GM12864 (cell line): ENCODE measurements around the gene SPTBN5.

Experiments used
- DNase-seq: peaks from one replicate; pipeline ENCODE4 v3.0.0-alpha.2; 2011; ENCODE audit warnings: low read depth
- H3K4me3 ChIP-seq: 2 replicates; pipeline ENCODE4 v1.5.1; 2011; ENCODE audit warnings: mild to moderate bottlenecking, low read depth, low read length, control low read depth
- TF ChIP-seq, protein P1 (sequence below): IDR thresholded peaks from 2 replicates; pipeline ENCODE4 v1.5.1; 2011; ENCODE audit warnings: low read depth, mild to moderate bottlenecking, moderate library complexity, low read length, control low read depth, inconsistent platforms; ENCODE audit errors: missing control alignments

SPTBN5 gene

DNA sequence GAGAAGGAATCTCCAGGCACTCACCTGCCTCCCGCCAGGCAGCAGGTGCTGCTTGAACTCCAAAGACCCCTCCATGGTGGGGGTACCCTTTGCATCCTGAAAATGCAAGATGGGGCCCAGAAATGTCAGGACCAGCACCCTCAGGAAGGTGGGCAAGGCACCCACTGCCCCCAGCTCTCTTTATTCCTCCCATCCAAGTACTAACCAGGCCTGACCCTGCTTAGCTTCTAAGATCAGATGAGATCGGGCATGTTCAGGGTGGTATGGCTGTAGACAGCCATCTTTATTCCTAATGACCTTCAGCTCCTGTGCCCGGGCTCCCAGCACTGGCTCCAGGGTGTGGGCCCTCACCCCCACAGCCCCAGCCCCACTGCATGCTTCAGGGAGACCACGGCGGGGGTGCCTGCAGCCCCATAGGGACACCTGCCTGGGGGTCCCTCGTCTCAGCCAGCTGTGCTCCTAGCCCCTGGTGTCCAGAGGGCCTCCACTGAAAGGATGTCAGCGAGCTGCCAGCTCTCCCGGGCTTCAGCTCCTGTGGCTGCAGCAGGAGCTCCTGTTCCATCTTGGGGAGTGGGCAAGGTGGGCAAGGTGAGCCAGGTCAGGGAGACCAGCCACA is 42.0 kb downstream of the SPTBN5 start:
- H3K4me3 ChIP-seq = no peak overlapping the region
- TF ChIP-seq, protein P1, sequence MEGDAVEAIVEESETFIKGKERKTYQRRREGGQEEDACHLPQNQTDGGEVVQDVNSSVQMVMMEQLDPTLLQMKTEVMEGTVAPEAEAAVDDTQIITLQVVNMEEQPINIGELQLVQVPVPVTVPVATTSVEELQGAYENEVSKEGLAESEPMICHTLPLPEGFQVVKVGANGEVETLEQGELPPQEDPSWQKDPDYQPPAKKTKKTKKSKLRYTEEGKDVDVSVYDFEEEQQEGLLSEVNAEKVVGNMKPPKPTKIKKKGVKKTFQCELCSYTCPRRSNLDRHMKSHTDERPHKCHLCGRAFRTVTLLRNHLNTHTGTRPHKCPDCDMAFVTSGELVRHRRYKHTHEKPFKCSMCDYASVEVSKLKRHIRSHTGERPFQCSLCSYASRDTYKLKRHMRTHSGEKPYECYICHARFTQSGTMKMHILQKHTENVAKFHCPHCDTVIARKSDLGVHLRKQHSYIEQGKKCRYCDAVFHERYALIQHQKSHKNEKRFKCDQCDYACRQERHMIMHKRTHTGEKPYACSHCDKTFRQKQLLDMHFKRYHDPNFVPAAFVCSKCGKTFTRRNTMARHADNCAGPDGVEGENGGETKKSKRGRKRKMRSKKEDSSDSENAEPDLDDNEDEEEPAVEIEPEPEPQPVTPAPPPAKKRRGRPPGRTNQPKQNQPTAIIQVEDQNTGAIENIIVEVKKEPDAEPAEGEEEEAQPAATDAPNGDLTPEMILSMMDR = no peak
- DNase-seq = no peak

DNA sequence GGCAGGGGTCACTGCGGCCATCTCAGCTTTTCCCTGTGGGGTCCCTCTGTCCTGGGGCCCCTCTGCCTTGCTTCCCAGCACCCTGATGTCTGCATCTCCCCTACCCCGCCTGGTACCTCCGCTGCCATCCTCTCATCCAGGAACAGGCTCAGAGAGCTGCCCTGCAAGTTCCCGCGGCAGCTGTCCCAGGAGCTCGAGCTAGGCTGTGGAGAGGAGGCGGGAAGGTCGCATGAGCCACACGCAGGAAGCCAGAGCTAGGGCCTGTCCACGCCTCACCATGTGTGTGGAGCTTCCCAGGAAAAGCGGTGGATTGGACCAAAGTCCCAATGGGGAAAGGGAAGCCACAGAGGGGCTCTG is 42.7 kb downstream of the SPTBN5 start:
- TF ChIP-seq, protein P1 = no peak
- no peak for DNase-seq
- no peak overlapping the region for H3K4me3 ChIP-seq

DNA sequence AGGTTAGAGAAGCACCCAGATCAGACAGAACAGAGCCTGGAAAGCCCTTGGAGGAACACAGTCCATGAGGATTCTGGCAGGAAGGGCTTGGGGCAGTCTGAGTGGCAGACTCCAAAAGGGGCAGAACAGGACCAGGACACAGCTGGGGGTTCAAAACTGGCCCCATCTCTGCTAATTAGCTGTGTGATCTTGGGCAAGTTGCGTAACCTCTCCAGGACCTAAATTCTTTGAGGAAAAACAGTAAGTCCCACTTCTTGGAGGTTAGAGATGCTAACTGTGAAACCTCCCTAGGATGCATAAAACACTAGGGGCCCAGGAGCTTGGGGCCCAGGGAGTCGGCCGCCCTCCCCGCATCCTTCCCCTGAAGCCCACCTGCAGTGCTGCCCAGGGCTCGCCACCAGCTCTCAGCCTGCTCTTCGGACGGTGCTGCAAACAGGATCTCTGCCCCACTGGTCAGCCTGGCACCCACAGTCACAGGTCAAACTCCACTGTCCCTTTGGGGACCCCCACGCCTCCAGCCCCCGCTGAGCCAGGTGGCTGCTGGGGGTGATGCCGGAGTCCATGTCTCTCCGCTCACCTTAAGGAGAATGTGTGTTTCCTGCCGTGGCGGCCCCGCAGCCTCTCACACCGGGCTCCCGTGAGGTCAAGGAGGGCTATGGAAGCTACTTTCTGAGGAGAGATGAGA is 43.2 kb downstream of the SPTBN5 start:
- TF ChIP-seq, protein P1 = no peak
- no peak overlapping the region for H3K4me3 ChIP-seq
- DNase-seq = no peak

DNA sequence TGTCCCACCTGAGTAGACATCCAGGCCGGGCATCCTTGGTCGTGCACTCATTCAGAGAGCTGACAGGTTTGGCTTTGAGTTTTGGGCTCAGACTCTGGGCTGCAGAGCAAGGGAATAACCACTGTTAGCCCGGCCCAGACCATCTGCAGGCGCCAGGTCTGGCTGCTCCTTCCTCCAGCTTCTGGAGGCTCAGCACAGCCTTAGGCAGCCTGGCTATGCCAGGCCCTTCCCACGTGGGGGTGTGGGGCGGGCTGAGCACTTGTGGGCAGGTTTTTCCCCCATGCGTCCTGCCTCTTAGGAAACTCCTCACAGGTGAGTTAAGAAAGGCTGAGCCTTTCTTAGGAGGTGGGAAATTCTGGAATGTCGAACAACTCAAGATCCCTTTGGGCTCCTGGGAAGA is 44.0 kb downstream of the SPTBN5 start:
- no peak overlapping the region for H3K4me3 ChIP-seq
- TF ChIP-seq, protein P1 = no peak
- DNase-seq = no peak

DNA sequence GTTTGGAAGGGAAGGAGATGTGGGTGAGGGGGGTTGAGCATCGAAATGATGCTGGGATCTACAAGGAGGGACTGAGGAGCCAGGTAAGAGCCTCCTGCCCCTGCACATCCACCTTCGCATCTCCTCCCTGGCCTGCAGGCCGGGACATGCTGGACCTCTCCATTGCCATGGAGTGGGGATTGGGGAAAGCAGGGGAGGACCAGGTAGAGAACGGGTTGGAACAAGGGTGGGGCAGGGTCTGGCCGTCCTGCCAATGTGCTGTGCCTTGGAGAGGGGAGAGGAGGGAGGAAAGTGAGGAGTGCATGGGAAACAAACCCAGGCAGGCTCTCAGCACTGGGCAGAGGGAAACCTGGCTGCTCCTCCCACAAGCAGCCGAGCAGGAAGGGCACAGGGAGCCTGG is 44.6 kb downstream of the SPTBN5 start:
- H3K4me3 ChIP-seq = no peak overlapping the region
- DNase-seq = no peak
- TF ChIP-seq, protein P1 = no peak

DNA sequence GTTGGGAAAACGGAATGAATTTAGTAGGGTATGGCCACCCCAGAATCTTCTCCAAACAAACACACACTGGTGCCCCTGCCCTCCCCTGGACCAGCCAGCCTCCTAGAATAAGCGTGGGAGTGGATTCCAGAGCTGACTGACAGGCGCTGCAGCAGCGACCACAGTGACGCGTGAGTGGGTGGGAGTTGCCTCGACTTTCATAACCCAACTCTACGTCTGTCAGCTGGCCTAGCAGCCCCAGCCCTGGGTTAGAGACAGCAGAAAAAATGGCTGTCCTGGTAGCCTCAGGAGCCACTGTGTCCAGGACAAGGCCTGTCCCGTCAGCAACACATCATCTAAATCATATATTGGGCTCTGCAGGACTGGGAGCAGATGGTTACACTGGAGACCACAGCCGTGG is 45.2 kb downstream of the SPTBN5 start:
- no peak overlapping the region for H3K4me3 ChIP-seq
- no peak for DNase-seq
- TF ChIP-seq, protein P1 = no peak

DNA sequence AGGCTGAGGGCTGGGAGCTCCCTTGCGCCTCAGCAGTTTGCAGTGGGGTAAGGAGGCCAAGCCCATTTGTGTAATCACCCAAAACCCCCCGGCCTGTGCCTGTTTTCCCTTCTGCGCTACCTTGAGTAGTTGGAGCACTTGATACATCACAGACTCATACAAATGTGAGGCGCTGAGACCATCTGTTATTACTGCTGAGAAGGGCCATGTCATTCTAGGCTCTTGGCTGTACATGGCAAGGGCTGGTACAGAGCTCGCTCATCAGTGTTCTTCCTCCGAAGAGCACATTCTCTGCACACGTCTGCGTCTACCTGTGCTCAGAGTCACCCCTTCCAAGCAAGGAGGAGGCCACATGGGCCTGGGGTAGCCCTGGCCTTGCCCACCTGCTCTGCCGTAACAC is 45.9 kb downstream of the SPTBN5 start:
- no peak overlapping the region for H3K4me3 ChIP-seq
- no peak for DNase-seq
- TF ChIP-seq, protein P1 = no peak
